Endometrium (tissue), 2 donors: ENCODE results near the gene SEC11A.
"Not testable (repeated sequence)": the region's sequence is repeated elsewhere in the genome, so short reads cannot be mapped to it uniquely, and the experiment has no call there.

Experiments
- FAIRE-seq: peaks from 2 replicates; lab custom pipeline; 2012; peaks lifted over from hg19 to GRCh38; lab: Jason Lieb, UNC
- donor health status: control.
- donor health status: control.

SEC11A gene

GRCh38 chr15:84737005-84737404 is 21.1 kb upstream of the SEC11A start:
- no peak for FAIRE-seq

- FAIRE-seq: no peak
Measured at GRCh38 chr15:84736375-84736774, 20.4 kb upstream of the SEC11A start.

GRCh38 chr15:84735480-84736061 is 19.6 kb upstream of the SEC11A start:
- not testable (repeated sequence) for FAIRE-seq

GRCh38 chr15:84734794-84735479 is 19.0 kb upstream of the SEC11A start:
- FAIRE-seq: no peak

- FAIRE-seq: no peak
Measured at GRCh38 chr15:84731774-84732173, 15.8 kb upstream of the SEC11A start.

- no peak for FAIRE-seq
Measured at GRCh38 chr15:84727429-84727828, 11.5 kb upstream of the SEC11A start.

GRCh38 chr15:84725001-84725491 is 9.1 kb upstream of the SEC11A start:
- no peak for FAIRE-seq

- FAIRE-seq: no peak
Measured at GRCh38 chr15:84722628-84723027, 6.7 kb upstream of the SEC11A start.

GRCh38 chr15:84721371-84721770 is 5.4 kb upstream of the SEC11A start:
- no peak for FAIRE-seq

- FAIRE-seq: no peak
Measured at GRCh38 chr15:84715441-84716035, 401 bp downstream of the SEC11A start.

- no peak for FAIRE-seq
Measured at GRCh38 chr15:84714821-84715220, 1.1 kb downstream of the SEC11A start.

- no peak for FAIRE-seq
Measured at GRCh38 chr15:84714372-84714771, 1.6 kb downstream of the SEC11A start.

- FAIRE-seq: no peak
Measured at GRCh38 chr15:84703808-84704207, 12.1 kb downstream of the SEC11A start.

- FAIRE-seq: no peak
Measured at GRCh38 chr15:84702961-84703482, 12.9 kb downstream of the SEC11A start.

- no peak for FAIRE-seq
Measured at GRCh38 chr15:84699538-84700191, 16.3 kb downstream of the SEC11A start.

GRCh38 chr15:84697236-84697990 is 18.5 kb downstream of the SEC11A start:
- no peak for FAIRE-seq

- FAIRE-seq: no peak
Measured at GRCh38 chr15:84696757-84697156, 19.2 kb downstream of the SEC11A start.

- FAIRE-seq: no peak
Measured at GRCh38 chr15:84690342-84690741, 25.6 kb downstream of the SEC11A start.

- FAIRE-seq: no peak
Measured at GRCh38 chr15:84689858-84690257, 26.1 kb downstream of the SEC11A start.

GRCh38 chr15:84686446-84686845 is 29.5 kb downstream of the SEC11A start:
- FAIRE-seq: not testable (repeated sequence)

GRCh38 chr15:84685304-84685703 is 30.6 kb downstream of the SEC11A start:
- FAIRE-seq: no peak

- FAIRE-seq: no peak
Measured at GRCh38 chr15:84684092-84684491, 31.8 kb downstream of the SEC11A start.
